ENCODE data around the gene MLLT1.

Gene MLLT1

GRCh38 chr19:6273701-6274601 is 5.8 kb downstream of the MLLT1 start:
- no peak for DNase-seq

- no peak for DNase-seq
These were observed 6.7 kb downstream of the MLLT1 start for GRCh38 chr19:6272913-6273600.

- no peak for DNase-seq
These were observed 7.4 kb downstream of the MLLT1 start for GRCh38 chr19:6272411-6272791.

GRCh38 chr19:6271721-6272410 is 7.9 kb downstream of the MLLT1 start:
- DNase-seq, result no peak

- no peak for DNase-seq
These were observed 8.5 kb downstream of the MLLT1 start for GRCh38 chr19:6271251-6271650.

- DNase-seq, result no peak
These were observed 9.0 kb downstream of the MLLT1 start for GRCh38 chr19:6270822-6271221.

- DNase-seq, result no peak
These were observed 9.6 kb downstream of the MLLT1 start for GRCh38 chr19:6270076-6270745.

GRCh38 chr19:6269101-6269886 is 10.5 kb downstream of the MLLT1 start:
- DNase-seq, result no peak

- DNase-seq, result no peak
These were observed 11.4 kb downstream of the MLLT1 start for GRCh38 chr19:6268382-6268771.

- DNase-seq, result no peak
These were observed 12.0 kb downstream of the MLLT1 start for GRCh38 chr19:6267552-6268381.

GRCh38 chr19:6264803-6265202 is 15.0 kb downstream of the MLLT1 start:
- DNase-seq, result no peak

- DNase-seq, result no peak
These were observed 15.9 kb downstream of the MLLT1 start for GRCh38 chr19:6263735-6264444.

- no peak for DNase-seq
These were observed 16.5 kb downstream of the MLLT1 start for GRCh38 chr19:6263306-6263705.

GRCh38 chr19:6262519-6262918 is 17.3 kb downstream of the MLLT1 start:
- DNase-seq, result no peak

GRCh38 chr19:6261883-6262282 is 17.9 kb downstream of the MLLT1 start:
- DNase-seq, result no peak

GRCh38 chr19:6260912-6261650 is 18.7 kb downstream of the MLLT1 start:
- no peak for DNase-seq

GRCh38 chr19:6260376-6260775 is 19.4 kb downstream of the MLLT1 start:
- DNase-seq, result no peak

- no peak for DNase-seq
These were observed 20.4 kb downstream of the MLLT1 start for GRCh38 chr19:6259312-6259861.

GRCh38 chr19:6258812-6259311 is 20.9 kb downstream of the MLLT1 start:
- DNase-seq, result no peak

Data from stimulated activated CD4-positive, alpha-beta T cell treated with anti-CD3 and anti-CD28 coated beads, Interleukin-1b, Interleukin-23, amount 100 ng/mL, for 48 hours (primary cell).